ENCODE data around the gene SOD1. TPM values are rescaled to one million over a fixed set of nuclear protein-coding genes. Genes with fewer than 3 reads are reported as not detected.
"Not testable (repeated sequence)": the region's sequence is repeated elsewhere in the genome, so short reads cannot be mapped to it uniquely, and the experiment has no call there.

Gene SOD1
- total RNA-seq, 2 donors from 2014 or later, result 185 to 234 TPM

DNA sequence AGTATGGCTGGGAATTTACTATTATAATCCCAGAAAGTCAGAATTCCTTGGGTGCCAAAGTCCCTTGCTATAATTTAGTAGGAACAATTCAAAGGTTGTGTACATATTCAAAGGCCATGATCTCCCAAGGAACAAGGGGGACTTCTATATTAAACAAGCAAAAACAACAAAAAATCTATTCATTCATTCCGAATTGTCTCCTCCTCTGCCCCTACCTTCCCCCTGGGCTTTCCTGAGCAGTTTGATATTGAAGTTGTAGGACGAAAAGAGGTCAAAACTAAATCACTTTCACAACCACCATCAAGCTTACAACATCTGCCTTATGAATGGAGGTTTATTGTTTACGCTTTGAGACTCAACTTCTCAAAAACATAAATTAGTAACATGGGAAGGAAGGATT, 35.3 kb upstream of the SOD1 start:
- TF ChIP-seq CTCF (conservative IDR thresholded peaks at IDR 0.05), result no peak
- Histone ChIP-seq H3K9ac (ENCODE audit: extremely low read depth, low read length, poor library complexity, severe bottlenecking) (no peak overlapping the region), H3K4me3 (ENCODE audit: low read length) (no peak overlapping the region), H3K27me3 (ENCODE audit: control insufficient read depth, insufficient read depth, low read length, poor library complexity, severe bottlenecking) (no peaks in the 10 kb centered on the region), H3K36me3 (ENCODE audit: control insufficient read depth, insufficient read depth, low read length) (no peaks in the 10 kb centered on the region), H3K27ac (ENCODE audit: low read depth, low read length) (no peak overlapping the region), H3K9me3 (ENCODE audit: control insufficient read depth, low read length) (no peaks in the 10 kb centered on the region), H3K4me1 (ENCODE audit: control insufficient read depth, insufficient read depth, low read length) (no peaks in the 10 kb centered on the region)
- no peak for DNase-seq
- H3K27ac Mint-ChIP-seq, result no peak overlapping the region
- H3K27me3 Mint-ChIP-seq (ENCODE audit: insufficient read depth), result no peaks in the 10 kb centered on the region
- H3K4me1 Mint-ChIP-seq, result peaks cover 4% of the 10 kb centered on the region
- H3K4me3 Mint-ChIP-seq, result no peak overlapping the region
- WGBS, 2 experiments (ENCODE audit: insufficient coverage in 1 of 2, insufficient read length in 1 of 2), result 100% methylated on average over 1 of the region's 3 CpGs
- no peaks in the 10 kb centered on the region for H3K36me3 Mint-ChIP-seq (ENCODE audit: low read depth)
- H3K9me3 Mint-ChIP-seq, result peaks cover 1% of the 10 kb centered on the region

DNA sequence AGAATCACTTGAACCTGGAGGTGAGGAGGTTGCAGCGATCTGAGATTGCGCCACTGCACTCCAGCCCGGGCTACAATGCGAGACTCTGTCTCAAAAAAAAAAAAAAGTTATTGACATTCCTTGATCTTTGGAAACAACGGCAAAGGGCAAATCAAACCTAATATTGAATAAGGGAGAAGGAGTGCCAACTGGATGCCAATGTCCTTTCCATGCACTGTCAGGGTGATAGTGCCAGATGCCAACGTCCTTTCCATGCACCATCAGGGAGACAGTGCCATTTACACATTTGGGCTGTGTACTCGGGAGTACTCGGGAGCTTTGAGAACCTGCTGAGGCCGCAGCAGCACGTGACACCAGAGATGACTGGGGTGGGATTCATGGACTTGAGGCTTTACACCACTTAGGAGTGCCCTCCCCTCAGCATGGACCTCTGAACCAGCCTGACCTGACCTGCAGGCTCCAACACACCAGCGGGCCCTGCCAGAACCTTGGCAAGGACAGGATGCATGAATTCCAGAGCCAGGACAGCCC, 34.5 kb upstream of the SOD1 start:
- TF ChIP-seq CTCF (conservative IDR thresholded peaks at IDR 0.05), result no peak
- no peaks in the 10 kb centered on the region for H3K27me3 ChIP-seq (ENCODE audit: control insufficient read depth, insufficient read depth, low read length, poor library complexity, severe bottlenecking)
- Mint-ChIP-seq H3K27ac (no peak overlapping the region), H3K36me3 (ENCODE audit: low read depth) (no peaks in the 10 kb centered on the region), H3K9me3 (no peaks in the 10 kb centered on the region), H3K27me3 (ENCODE audit: insufficient read depth) (no peaks in the 10 kb centered on the region), H3K4me1 (peaks cover 4% of the 10 kb centered on the region), H3K4me3 (no peak overlapping the region)
- H3K4me3 ChIP-seq (ENCODE audit: low read length), result no peak overlapping the region
- no peaks in the 10 kb centered on the region for H3K36me3 ChIP-seq (ENCODE audit: control insufficient read depth, insufficient read depth, low read length)
- no peak overlapping the region for H3K9ac ChIP-seq (ENCODE audit: extremely low read depth, low read length, poor library complexity, severe bottlenecking)
- no peaks in the 10 kb centered on the region for H3K9me3 ChIP-seq (ENCODE audit: control insufficient read depth, low read length)
- H3K27ac ChIP-seq (ENCODE audit: low read depth, low read length), result no peak overlapping the region
- 92 to 93% methylated on average over 11 of the region's 11 CpGs for WGBS, 2 experiments (ENCODE audit: insufficient coverage in 1 of 2, insufficient read length in 1 of 2)
- peak; percentile 18 for DNase-seq
- H3K4me1 ChIP-seq (ENCODE audit: control insufficient read depth, insufficient read depth, low read length), result no peaks in the 10 kb centered on the region

GRCh38 chr21:31629972-31630711, 29.4 kb upstream of the SOD1 start:
- H3K27me3 Mint-ChIP-seq (ENCODE audit: insufficient read depth), result no peaks in the 10 kb centered on the region
- Histone ChIP-seq H3K36me3 (ENCODE audit: control insufficient read depth, insufficient read depth, low read length) (no peaks in the 10 kb centered on the region), H3K27me3 (ENCODE audit: control insufficient read depth, insufficient read depth, low read length, poor library complexity, severe bottlenecking) (no peaks in the 10 kb centered on the region), H3K27ac (ENCODE audit: low read depth, low read length) (no peak overlapping the region), H3K4me3 (ENCODE audit: low read length) (no peak overlapping the region), H3K9me3 (ENCODE audit: control insufficient read depth, low read length) (no peaks in the 10 kb centered on the region), H3K4me1 (ENCODE audit: control insufficient read depth, insufficient read depth, low read length) (no peaks in the 10 kb centered on the region), H3K9ac (ENCODE audit: extremely low read depth, low read length, poor library complexity, severe bottlenecking) (no peak overlapping the region)
- WGBS, 2 experiments (ENCODE audit: insufficient coverage in 1 of 2, insufficient read length in 1 of 2), result 90 to 91% methylated on average over 5 to 8 of the region's 8 CpGs
- no peaks in the 10 kb centered on the region for H3K9me3 Mint-ChIP-seq
- H3K4me1 Mint-ChIP-seq, result no peaks in the 10 kb centered on the region
- no peak for TF ChIP-seq CTCF (conservative IDR thresholded peaks at IDR 0.05)
- no peak for DNase-seq
- no peak overlapping the region for H3K4me3 Mint-ChIP-seq
- H3K27ac Mint-ChIP-seq, result no peak overlapping the region
- H3K36me3 Mint-ChIP-seq (ENCODE audit: low read depth), result no peaks in the 10 kb centered on the region

DNA sequence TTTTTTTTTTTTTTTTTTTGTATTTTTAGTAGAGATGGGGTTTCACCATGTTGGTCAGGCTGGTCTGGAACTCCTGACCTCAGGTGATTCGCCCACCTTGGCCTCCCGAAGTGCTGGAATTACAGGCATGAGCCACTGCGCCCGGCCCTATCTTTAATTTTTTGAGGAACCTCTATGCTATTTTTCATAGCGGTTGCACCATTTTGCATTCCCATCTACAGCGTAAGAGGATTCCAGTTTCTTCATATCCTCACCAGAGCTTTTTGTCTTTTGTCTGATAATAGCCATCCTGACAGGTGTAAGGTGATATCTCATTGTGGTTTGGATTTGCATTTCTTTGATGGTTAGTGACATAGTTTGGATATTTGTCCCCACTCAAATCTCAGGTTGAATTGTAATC, 27.6 kb upstream of the SOD1 start:
- not testable (repeated sequence) for H3K36me3 ChIP-seq (ENCODE audit: control insufficient read depth, insufficient read depth, low read length); H3K9ac ChIP-seq (ENCODE audit: extremely low read depth, low read length, poor library complexity, severe bottlenecking); H3K4me3 ChIP-seq (ENCODE audit: low read length); H3K27ac Mint-ChIP-seq; H3K4me1 ChIP-seq (ENCODE audit: control insufficient read depth, insufficient read depth, low read length); H3K4me1 Mint-ChIP-seq; H3K9me3 ChIP-seq (ENCODE audit: control insufficient read depth, low read length); H3K4me3 Mint-ChIP-seq; H3K9me3 Mint-ChIP-seq; H3K27me3 Mint-ChIP-seq (ENCODE audit: insufficient read depth); H3K27ac ChIP-seq (ENCODE audit: low read depth, low read length); H3K27me3 ChIP-seq (ENCODE audit: control insufficient read depth, insufficient read depth, low read length, poor library complexity, severe bottlenecking); H3K36me3 Mint-ChIP-seq (ENCODE audit: low read depth)
- peak; percentile 1 for DNase-seq
- 91 to 94% methylated on average over 5 to 6 of the region's 6 CpGs for WGBS, 2 experiments (ENCODE audit: insufficient coverage in 1 of 2, insufficient read length in 1 of 2)
